IPS-15b (cell line): ENCODE measurements around the gene HOXA9.
A peak's percentile ranks its signal among the peaks of the same experiment; 100 is the strongest.

Experiments used
- H3K27me3 ChIP-seq: one replicate; pipeline ENCODE4 v1.6.1; 2013; ENCODE audit warnings: low read length; ENCODE audit not compliant: control insufficient read depth, insufficient read depth
- H3K36me3 ChIP-seq: one replicate; pipeline ENCODE4 v1.6.1; 2013; ENCODE audit warnings: low read length; ENCODE audit not compliant: control insufficient read depth, insufficient read depth
- H3K4me1 ChIP-seq: one replicate; pipeline ENCODE4 v1.6.1; 2013; ENCODE audit warnings: mild to moderate bottlenecking, low read length; ENCODE audit not compliant: control insufficient read depth, insufficient read depth
- H3K4me3 ChIP-seq: one replicate; pipeline ENCODE4 v1.5.1; 2013; ENCODE audit warnings: low read depth, low read length
- H3K9ac ChIP-seq: one replicate; pipeline ENCODE4 v1.6.1; 2013; ENCODE audit warnings: low read depth, mild to moderate bottlenecking, low read length
- H3K9me3 ChIP-seq: one replicate; pipeline ENCODE4 v1.6.1; 2013; ENCODE audit warnings: mild to moderate bottlenecking, low read length; ENCODE audit not compliant: control insufficient read depth, insufficient read depth

HOXA9 gene

DNA sequence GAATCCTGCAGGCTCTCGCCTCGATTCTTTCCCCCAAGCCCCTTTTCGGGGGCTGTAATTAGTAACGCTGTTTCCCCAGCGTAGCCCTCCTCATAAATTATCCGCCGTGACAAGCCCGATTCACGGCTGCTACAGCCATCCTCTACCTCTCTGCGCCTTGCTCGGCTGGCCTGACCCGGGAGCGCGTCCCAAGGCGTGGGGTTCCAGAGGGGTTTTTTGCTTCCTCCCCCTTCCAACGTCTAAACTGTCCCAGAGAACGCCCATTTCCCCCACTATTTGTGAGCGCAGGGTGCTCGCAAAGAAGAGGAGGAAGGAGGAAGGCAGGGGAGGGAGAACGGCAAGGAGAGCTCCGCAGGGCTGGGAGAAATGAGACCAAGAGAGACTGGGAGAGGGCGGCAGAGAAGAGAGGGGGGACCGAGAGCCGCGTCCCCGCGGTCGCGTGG is 22.7 kb downstream of the HOXA9 start:
- peaks cover 100% of the 10 kb centered on the region for H3K27me3 ChIP-seq
- peak overlapping the region; percentile 72 for H3K4me3 ChIP-seq
- H3K9me3 ChIP-seq: no peaks in the 10 kb centered on the region
- H3K36me3 ChIP-seq: no peaks in the 10 kb centered on the region
- no peaks in the 10 kb centered on the region for H3K4me1 ChIP-seq
- no peak overlapping the region for H3K9ac ChIP-seq

DNA sequence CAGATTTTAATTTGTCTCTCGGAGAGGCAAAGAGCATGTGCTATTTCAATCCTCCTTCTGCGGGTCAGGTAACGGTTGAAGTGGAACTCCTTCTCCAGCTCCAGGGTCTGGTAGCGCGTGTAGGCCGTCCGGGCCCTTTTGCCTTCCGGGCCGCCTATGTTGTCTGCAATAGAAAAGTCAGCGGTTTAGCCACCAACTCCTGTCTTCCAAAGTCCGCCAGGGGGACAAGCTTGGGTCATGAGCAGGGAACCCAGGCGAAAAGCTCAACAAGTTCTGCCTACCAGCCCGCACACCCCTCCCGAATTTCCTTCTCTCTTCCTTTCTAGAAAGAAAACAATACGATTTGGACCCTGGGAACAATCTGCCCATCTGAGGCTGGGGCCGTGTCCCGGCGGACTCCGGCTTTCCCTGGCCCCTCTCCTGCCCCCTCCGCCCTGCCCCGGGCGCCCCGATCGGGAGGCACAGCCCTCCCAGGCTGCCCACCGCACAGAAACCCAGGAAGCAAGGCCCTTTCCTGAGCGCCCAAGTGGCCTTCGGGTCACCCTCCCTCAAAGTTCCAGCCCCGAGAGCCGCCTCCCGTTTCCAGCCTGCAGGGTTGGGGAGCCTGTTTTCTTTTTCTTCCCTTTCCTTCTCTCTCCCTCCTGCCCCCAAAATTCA is 23.3 kb downstream of the HOXA9 start:
- no peaks in the 10 kb centered on the region for H3K4me1 ChIP-seq
- H3K9ac ChIP-seq: no peak overlapping the region
- no peaks in the 10 kb centered on the region for H3K36me3 ChIP-seq
- H3K27me3 ChIP-seq: peaks cover 100% of the 10 kb centered on the region
- peak overlapping the region; percentile 72 for H3K4me3 ChIP-seq
- no peaks in the 10 kb centered on the region for H3K9me3 ChIP-seq

DNA sequence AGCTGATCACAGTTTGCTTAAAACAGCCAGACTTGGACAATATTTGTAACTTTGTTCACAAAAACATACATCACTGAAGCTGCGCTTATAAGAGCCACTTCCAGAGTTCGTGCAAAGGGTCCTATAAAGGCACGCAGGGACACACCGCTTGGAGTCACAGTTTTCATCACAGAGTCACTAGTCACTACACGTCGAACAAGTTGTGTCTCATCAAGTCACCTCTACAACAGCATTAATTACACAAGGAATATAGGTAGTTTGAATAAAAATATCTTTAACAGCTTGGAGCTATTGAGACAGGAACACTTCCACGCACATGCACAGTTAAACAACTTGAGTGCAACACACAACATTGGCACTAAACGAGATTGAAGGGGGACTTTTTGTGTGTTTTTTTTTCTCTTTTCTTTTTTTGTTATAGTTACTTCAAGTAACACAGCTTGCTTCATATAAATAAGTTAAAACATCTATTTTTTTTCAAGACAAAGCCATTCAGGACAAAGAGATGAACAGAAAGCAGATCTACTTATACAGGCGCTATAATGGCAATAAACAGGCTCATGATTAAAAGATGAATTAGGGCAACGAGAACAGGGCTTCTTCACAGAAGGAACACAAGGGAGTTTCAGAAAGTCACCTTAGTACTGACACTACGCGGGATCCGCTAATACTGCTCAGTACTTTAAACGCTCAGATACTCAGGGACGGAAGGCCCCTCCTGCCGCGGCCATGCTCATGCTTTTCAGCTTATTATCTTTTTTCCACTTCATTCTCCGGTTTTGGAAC is 24.0 kb downstream of the HOXA9 start:
- H3K36me3 ChIP-seq: no peaks in the 10 kb centered on the region
- no peaks in the 10 kb centered on the region for H3K4me1 ChIP-seq
- H3K27me3 ChIP-seq: peaks cover 100% of the 10 kb centered on the region
- H3K9me3 ChIP-seq: no peaks in the 10 kb centered on the region
- no peak overlapping the region for H3K9ac ChIP-seq
- H3K4me3 ChIP-seq: no peak overlapping the region

DNA sequence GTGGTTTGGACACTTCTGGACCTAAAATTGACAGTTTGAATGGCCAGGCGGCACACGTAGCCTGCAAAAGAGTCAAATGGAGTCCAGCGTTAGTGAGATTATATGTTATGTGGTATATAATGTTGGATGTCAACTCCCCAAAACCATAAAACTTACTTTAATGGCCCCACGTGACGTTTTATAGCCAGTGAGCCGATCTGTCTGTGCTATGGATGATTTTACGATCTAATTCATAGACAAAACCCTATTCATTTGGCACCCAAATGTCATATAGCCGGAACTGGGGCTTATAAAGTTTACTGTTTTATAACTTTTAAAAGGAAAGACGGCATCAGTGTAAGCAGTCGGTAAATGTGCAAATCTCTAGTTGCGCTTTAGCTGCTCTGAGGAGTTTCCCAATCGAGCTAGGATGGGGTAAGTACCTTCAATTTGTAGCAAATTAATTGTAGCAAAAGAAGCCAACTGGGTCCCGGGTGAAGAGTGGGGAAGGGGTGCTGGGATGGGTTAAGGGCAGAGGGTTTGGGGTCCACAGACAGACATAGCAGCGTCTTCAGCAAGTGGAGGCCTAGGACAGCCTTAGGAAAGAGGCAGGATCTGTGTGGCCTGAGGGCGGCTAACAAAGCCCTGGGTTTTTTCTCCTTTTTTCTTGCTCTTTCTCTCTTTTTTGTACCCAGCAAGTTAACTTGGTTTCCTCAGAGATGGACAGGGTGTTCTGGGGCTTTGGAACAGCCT is 25.0 kb downstream of the HOXA9 start:
- H3K4me1 ChIP-seq: no peaks in the 10 kb centered on the region
- no peaks in the 10 kb centered on the region for H3K9me3 ChIP-seq
- peaks cover 100% of the 10 kb centered on the region for H3K27me3 ChIP-seq
- H3K4me3 ChIP-seq: peak overlapping the region; percentile 9
- no peaks in the 10 kb centered on the region for H3K36me3 ChIP-seq
- no peak overlapping the region for H3K9ac ChIP-seq

DNA sequence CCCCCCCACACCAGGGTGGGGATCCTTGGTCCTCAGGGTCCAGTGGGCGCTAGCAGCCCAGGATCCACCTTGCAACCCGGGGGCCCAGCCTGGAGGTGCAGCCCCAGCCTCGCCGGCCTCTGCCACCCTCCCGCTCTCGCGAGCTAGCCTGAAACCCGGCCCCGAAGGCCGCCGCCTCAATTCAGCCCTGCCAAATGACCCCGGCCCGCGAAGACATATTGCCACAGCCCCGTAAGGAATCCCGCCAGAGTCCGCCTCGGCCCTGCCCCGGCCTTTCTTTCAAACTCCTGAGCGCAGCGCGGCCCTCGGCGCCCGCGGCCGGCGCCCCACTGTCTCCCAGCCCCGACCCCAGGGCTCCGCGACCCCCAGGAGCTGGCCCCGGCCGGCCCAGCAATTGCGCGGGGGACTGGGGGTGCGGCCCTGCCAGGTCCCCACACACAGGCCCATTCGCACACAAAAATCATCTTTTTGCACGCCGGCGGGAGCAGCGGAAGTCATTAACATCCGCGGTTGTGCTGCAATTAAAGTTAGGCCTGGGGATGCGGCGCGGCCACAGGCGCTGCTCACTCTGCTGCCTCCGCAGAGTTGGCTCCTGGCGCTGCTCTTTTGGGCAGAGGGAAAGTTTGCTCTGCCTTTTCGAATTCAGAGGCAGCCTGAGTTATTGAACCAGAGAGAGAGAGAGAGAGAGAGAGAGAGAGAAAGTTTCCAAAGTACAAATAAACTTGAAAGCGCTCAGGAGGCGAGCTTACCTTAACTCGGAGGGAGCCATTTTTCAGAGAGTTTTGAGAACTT is 25.8 kb downstream of the HOXA9 start:
- H3K27me3 ChIP-seq: peaks cover 100% of the 10 kb centered on the region
- H3K4me3 ChIP-seq: peak overlapping the region; percentile 9
- no peaks in the 10 kb centered on the region for H3K9me3 ChIP-seq
- H3K4me1 ChIP-seq: no peaks in the 10 kb centered on the region
- H3K9ac ChIP-seq: no peak overlapping the region
- no peaks in the 10 kb centered on the region for H3K36me3 ChIP-seq

DNA sequence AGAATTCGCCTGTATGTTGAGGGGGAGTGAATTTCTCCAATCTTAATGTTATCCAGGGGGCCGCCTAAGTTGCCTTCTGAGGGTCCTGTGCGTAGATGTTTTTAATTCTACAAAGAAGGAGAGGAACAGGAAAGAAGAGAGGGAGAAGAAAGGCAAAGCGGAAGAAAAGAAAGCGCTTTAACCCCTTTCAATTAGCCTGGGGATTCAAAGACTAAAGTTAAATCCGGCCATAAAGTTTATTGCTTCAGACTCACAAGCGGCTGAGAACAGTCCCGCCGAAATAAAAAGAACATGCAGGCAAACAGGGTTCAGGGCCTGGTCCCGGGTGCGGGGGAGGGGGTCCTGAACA is 26.4 kb downstream of the HOXA9 start:
- Histone ChIP-seq H3K4me1 (no peaks in the 10 kb centered on the region), H3K9ac (no peak overlapping the region), H3K9me3 (no peaks in the 10 kb centered on the region), H3K27me3 (peaks cover 100% of the 10 kb centered on the region), H3K36me3 (no peaks in the 10 kb centered on the region), H3K4me3 (no peak overlapping the region)

DNA sequence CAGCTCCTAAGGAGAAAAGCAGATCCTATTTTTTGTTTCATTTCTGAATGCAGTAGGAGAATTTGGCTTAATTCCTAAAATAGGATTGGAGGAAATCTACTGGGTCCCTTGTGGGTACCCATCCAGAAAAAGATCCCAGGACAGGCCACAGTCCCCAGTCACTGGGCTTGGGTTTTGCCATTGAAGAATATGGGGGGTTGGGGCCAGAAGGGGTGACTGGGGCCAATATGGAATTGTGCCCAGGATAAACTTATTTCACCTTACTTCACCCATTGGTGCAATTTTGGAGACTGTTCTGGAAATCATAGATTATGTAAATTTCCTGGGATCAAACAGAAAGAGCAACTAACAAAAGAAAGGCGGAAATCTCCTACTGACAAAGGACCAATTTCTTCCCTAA is 26.9 kb downstream of the HOXA9 start:
- no peak overlapping the region for H3K4me3 ChIP-seq
- no peaks in the 10 kb centered on the region for H3K36me3 ChIP-seq
- H3K9ac ChIP-seq: no peak overlapping the region
- no peaks in the 10 kb centered on the region for H3K4me1 ChIP-seq
- peaks cover 100% of the 10 kb centered on the region for H3K27me3 ChIP-seq
- no peaks in the 10 kb centered on the region for H3K9me3 ChIP-seq

DNA sequence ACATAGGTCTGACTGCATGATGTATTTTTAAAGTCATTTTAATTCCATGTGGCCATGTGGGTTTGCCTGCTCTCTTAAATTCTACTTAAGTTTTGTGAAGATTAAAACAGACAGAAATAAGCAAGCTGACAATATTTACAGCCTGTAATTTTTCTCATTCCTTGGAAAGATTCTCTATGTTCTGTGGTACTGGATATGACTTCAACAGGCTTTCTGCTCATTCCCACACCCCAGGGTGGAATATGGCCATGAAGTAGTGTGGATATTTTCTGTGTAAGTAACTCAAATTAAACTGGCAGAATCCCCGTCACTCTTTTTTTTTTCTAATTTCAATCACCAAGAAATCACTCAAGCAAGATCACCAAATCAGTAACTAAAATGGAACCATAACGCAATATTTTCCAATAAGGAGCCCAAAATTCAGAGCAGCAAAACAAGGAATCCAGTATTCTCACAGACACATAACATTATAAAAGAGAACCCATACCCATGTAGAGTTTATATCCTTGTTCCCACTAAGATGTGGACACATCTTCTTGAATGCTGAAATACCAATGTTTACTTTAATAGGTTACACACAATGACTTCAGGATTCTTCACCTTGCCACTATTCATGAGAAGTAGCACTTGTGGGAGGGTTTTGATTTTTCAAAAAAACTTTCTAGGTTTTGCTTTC is 27.6 kb downstream of the HOXA9 start:
- Histone ChIP-seq H3K36me3 (no peaks in the 10 kb centered on the region), H3K27me3 (peaks cover 100% of the 10 kb centered on the region), H3K4me3 (no peak overlapping the region), H3K4me1 (no peaks in the 10 kb centered on the region), H3K9me3 (no peaks in the 10 kb centered on the region), H3K9ac (no peak overlapping the region)

DNA sequence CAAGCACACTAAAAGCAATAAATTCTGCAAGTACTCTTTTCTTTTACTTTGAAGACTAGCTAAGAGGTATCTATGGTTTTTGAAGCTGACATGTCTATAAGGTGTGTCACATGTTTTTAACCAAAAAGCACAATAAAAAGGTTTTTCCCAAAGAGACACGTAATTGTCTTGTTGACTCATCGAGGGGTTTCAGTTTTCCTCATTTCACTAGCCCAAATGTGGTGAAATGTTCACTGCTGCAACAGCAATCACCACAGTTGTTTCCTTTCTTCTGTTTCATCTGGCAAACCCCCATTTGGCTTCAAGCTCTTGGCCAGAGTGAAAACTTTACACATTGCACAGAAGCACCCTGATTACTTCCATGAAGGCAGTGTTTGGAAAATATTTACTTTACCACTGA is 30.9 kb downstream of the HOXA9 start:
- no peaks in the 10 kb centered on the region for H3K36me3 ChIP-seq
- H3K4me3 ChIP-seq: no peak overlapping the region
- peaks cover 92% of the 10 kb centered on the region for H3K27me3 ChIP-seq
- H3K9ac ChIP-seq: no peak overlapping the region
- H3K9me3 ChIP-seq: no peaks in the 10 kb centered on the region
- H3K4me1 ChIP-seq: no peaks in the 10 kb centered on the region

DNA sequence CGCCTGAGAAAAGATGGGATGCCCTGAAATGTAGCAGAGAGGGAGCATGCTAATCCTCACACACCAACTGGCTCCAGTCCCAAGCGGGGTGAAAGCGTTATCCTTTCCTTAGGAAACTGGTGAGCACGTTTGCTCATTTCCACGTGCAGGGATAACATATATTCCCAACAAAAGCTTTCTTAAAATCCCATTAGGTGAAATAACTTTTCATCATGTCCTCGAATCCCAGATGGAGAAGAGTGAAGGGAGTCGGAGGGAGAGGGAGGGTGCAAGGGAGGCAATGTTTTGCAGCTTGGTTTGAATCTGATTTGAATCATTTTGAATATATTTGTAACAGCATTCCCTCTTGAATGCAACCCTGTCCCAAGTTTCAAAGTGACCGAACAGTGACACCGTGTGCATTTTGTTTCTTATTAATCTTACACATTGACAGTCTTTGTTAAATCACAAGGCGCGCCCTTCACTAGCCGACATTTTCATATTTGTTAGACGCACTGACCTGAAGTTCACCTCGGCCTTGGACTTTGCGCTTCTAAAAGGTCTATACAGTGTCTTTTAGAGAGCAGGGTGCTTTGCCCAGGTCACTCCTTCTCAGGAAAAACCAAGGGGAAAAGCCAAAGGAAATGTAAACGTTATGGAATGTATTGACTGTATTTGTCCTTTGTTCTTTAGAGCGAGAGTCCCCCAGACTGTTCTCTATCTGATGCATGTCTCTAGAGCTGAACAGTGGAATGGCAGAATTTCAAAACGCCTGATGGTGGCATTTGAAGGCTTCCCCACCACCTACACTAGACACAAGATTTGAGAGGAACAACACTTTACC is 31.7 kb downstream of the HOXA9 start:
- no peak overlapping the region for H3K9ac ChIP-seq
- H3K27me3 ChIP-seq: peaks cover 92% of the 10 kb centered on the region
- H3K4me3 ChIP-seq: peak overlapping the region; percentile 10
- no peaks in the 10 kb centered on the region for H3K36me3 ChIP-seq
- no peaks in the 10 kb centered on the region for H3K9me3 ChIP-seq
- H3K4me1 ChIP-seq: no peaks in the 10 kb centered on the region
